GM23248 (cell line): ENCODE data around the gene MTFMT.

Experiments used
- EZH2 ChIP-seq: fragments of 200-600 bp; sonication (generic); IDR thresholded peaks from 2 replicates; pipeline ENCODE4 v1.6.1; 2018; ENCODE audit warnings: antibody characterized with exemption, mild to moderate bottlenecking; ENCODE audit not compliant: insufficient read depth, poor library complexity, severe bottlenecking
- EZH2phosphoT487 ChIP-seq: fragments of 200-600 bp; sonication (generic); IDR thresholded peaks from 2 replicates; pipeline ENCODE4 v1.6.1; 2018; ENCODE audit warnings: antibody characterized with exemption, moderate library complexity, mild to moderate bottlenecking, low read depth; ENCODE audit not compliant: insufficient read depth

DNA sequence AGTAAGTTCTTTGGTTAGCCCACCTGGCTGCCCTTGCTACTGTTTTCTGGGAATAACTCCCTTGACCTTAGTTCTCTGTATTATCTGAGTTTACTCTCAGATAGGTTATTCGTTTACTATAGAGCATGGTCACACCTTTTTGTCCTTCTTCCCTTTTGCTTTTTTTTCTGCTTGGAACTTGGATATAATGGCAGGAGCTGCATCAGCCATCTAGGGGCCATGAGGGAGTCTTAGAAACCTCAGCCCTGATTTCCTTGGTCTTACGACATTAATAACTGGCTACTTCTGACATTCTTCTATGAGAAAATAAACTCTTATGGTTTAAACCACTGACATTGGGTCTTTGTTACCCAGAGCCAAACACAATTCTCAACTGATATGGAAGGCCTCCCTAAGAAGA, 12.3 kb upstream of the MTFMT start:
- TF ChIP-seq EZH2 (no peak), EZH2phosphoT487 (no peak)
